Measurements from ENCODE around the gene PLXNB3. TPM values are rescaled to one million over a fixed set of nuclear protein-coding genes. Genes with fewer than 3 reads are reported as not detected.

PLXNB3 gene
- total and polyA plus RNA-seq, 2 of the 13 experiments (the other 11 are each of a cell fraction or from before 2014, with no cell fraction given) = 3.0 to 6.9 TPM

DNA sequence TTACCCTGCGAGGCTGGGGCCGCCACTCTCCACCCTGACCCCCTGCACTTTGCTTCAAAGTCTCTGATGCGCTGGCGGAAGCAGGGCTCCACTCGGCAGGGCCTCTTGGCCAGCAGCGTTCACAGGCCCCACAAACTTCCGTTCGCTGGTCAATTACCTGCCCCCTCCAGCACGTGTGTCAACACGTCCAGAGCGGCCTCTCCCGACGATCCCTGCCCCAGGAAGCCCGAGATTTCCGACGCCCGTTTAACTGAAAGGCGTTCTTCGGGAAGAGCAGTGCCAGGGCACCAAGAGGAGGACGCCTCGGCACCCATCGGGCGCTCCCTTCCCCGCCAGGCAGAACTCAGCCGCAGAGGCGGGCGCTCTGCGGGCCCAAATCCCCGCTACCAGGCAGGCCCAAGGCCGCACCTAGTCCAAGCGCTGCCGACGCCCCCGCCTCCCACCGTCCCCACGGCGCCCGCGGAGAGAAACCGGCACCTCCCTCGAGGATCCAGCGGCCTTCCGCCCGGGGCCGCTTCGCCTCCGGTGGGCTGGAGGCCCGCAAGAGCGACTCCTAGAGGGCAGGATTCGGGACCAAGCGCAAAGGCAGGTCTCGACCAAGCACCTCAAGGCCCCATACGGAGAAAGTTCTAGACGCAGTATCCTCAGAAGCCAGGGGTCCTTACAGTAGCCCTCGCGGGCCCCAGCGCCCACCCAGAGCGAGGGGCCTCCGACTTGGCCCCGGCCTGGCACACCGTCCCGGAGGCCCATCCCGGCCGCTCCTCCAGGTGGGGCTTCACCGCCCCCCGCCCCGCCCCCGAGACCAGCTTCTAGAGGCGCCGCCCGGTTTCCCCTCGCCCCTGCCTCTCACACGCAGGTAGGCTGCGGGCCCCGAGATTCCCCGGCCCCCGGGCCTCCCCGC, 40.4 kb upstream of the PLXNB3 start (continued):
- TF ChIP-seq, protein P1, sequence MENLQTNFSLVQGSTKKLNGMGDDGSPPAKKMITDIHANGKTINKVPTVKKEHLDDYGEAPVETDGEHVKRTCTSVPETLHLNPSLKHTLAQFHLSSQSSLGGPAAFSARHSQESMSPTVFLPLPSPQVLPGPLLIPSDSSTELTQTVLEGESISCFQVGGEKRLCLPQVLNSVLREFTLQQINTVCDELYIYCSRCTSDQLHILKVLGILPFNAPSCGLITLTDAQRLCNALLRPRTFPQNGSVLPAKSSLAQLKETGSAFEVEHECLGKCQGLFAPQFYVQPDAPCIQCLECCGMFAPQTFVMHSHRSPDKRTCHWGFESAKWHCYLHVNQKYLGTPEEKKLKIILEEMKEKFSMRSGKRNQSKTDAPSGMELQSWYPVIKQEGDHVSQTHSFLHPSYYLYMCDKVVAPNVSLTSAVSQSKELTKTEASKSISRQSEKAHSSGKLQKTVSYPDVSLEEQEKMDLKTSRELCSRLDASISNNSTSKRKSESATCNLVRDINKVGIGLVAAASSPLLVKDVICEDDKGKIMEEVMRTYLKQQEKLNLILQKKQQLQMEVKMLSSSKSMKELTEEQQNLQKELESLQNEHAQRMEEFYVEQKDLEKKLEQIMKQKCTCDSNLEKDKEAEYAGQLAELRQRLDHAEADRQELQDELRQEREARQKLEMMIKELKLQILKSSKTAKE (CRISPR knock-in tag; IDR thresholded peaks at IDR 0.05; ENCODE audit: borderline replicate concordance) = no peak
- TF ChIP-seq, protein P2, sequence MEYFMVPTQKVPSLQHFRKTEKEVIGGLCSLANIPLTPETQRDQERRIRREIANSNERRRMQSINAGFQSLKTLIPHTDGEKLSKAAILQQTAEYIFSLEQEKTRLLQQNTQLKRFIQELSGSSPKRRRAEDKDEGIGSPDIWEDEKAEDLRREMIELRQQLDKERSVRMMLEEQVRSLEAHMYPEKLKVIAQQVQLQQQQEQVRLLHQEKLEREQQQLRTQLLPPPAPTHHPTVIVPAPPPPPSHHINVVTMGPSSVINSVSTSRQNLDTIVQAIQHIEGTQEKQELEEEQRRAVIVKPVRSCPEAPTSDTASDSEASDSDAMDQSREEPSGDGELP (IDR thresholded peaks at IDR 0.05; ENCODE audit: borderline replicate concordance, low read depth) = peak; percentile 24; the same call in 1 of the 2 replicates
- TF ChIP-seq IRF2 (CRISPR knock-in tag; IDR thresholded peaks at IDR 0.05) = 0 out of 2 replicates have a peak, but pooled peaks have one; percentile 35
- TF ChIP-seq, protein P3, sequence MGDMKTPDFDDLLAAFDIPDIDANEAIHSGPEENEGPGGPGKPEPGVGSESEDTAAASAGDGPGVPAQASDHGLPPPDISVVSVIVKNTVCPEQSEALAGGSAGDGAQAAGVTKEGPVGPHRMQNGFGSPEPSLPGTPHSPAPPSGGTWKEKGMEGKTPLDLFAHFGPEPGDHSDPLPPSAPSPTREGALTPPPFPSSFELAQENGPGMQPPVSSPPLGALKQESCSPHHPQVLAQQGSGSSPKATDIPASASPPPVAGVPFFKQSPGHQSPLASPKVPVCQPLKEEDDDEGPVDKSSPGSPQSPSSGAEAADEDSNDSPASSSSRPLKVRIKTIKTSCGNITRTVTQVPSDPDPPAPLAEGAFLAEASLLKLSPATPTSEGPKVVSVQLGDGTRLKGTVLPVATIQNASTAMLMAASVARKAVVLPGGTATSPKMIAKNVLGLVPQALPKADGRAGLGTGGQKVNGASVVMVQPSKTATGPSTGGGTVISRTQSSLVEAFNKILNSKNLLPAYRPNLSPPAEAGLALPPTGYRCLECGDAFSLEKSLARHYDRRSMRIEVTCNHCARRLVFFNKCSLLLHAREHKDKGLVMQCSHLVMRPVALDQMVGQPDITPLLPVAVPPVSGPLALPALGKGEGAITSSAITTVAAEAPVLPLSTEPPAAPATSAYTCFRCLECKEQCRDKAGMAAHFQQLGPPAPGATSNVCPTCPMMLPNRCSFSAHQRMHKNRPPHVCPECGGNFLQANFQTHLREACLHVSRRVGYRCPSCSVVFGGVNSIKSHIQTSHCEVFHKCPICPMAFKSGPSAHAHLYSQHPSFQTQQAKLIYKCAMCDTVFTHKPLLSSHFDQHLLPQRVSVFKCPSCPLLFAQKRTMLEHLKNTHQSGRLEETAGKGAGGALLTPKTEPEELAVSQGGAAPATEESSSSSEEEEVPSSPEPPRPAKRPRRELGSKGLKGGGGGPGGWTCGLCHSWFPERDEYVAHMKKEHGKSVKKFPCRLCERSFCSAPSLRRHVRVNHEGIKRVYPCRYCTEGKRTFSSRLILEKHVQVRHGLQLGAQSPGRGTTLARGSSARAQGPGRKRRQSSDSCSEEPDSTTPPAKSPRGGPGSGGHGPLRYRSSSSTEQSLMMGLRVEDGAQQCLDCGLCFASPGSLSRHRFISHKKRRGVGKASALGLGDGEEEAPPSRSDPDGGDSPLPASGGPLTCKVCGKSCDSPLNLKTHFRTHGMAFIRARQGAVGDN (CRISPR knock-in tag; IDR thresholded peaks at IDR 0.05) = peak; percentile 99
- no peak for TF ChIP-seq SIN3A (IDR thresholded peaks at IDR 0.05; ENCODE audit: borderline replicate concordance, low read depth, low read length)
- peak; percentile 70 for TF ChIP-seq MED1 (CRISPR knock-in tag; IDR thresholded peaks at IDR 0.05)
- peak; percentile 72 for TF ChIP-seq SPEN (CRISPR knock-in tag; IDR thresholded peaks at IDR 0.05; ENCODE audit: low read depth)
- TF ChIP-seq MYC (CRISPR knock-in tag; IDR thresholded peaks at IDR 0.05; ENCODE audit: borderline replicate concordance) = peak; percentile 83
- TF ChIP-seq PHF20 (CRISPR knock-in tag; IDR thresholded peaks at IDR 0.05) = peak; percentile 36; the same call in 1 of the 2 replicates
- 0 out of 2 replicates have a peak, but pooled peaks have one; percentile 47 for TF ChIP-seq ZNF44 (CRISPR knock-in tag; IDR thresholded peaks at IDR 0.05)
- TF ChIP-seq BRD4 (CRISPR knock-in tag; IDR thresholded peaks at IDR 0.05) = 0 out of 2 replicates have a peak, but pooled peaks have one; percentile 14
- TF ChIP-seq ZNF878 (CRISPR knock-in tag; IDR thresholded peaks at IDR 0.05) = 0 out of 2 replicates have a peak, but pooled peaks have one; percentile 29
- peak; percentile 44; the same call in 1 of the 2 replicates for TF ChIP-seq ZMYM4 (CRISPR knock-in tag; IDR thresholded peaks at IDR 0.05)
- TF ChIP-seq MLLT10 (CRISPR knock-in tag; IDR thresholded peaks at IDR 0.05) = no peak
- TF ChIP-seq ZC3H13 (CRISPR knock-in tag; IDR thresholded peaks at IDR 0.05) = 0 out of 2 replicates have a peak, but pooled peaks have one; percentile 38
- TF ChIP-seq, protein P4, sequence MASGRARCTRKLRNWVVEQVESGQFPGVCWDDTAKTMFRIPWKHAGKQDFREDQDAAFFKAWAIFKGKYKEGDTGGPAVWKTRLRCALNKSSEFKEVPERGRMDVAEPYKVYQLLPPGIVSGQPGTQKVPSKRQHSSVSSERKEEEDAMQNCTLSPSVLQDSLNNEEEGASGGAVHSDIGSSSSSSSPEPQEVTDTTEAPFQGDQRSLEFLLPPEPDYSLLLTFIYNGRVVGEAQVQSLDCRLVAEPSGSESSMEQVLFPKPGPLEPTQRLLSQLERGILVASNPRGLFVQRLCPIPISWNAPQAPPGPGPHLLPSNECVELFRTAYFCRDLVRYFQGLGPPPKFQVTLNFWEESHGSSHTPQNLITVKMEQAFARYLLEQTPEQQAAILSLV (CRISPR knock-in tag; IDR thresholded peaks at IDR 0.05; ENCODE audit: borderline replicate concordance) = 0 out of 2 replicates have a peak, but pooled peaks have one; percentile 43
- TF ChIP-seq ZNF777 (CRISPR knock-in tag; IDR thresholded peaks at IDR 0.05) = no peak
- peak; percentile 26; the same call in 1 of the 2 replicates for TF ChIP-seq ZBTB7B (CRISPR knock-in tag; IDR thresholded peaks at IDR 0.05)

Data from HepG2 (cell line).